Endodermal cell (in vitro differentiated cells): ENCODE results near the gene TRMT1L. TPM values are rescaled to one million over a fixed set of nuclear protein-coding genes. Genes with fewer than 3 reads are reported as not detected.

Source experiments
- DNase-seq: peaks from one replicate; pipeline ENCODE4 v3.0.0-alpha.2; 2017
- H3K27ac ChIP-seq: 2 replicates; pipeline ENCODE4 v1.5.1; 2013; ENCODE audit warnings: mild to moderate bottlenecking, low read depth, low read length, moderate library complexity
- H3K27me3 ChIP-seq: 2 replicates; pipeline ENCODE4 v1.6.1; 2013; ENCODE audit warnings: mild to moderate bottlenecking, low read length, moderate library complexity; ENCODE audit not compliant: insufficient read depth, control insufficient read depth, poor library complexity, severe bottlenecking
- H3K36me3 ChIP-seq: 2 replicates; pipeline ENCODE4 v1.7.0; 2013; ENCODE audit warnings: mild to moderate bottlenecking, low read length, moderate library complexity; ENCODE audit not compliant: control insufficient read depth, insufficient read depth
- H3K4me1 ChIP-seq: one replicate; pipeline ENCODE4 v1.7.0; 2013; ENCODE audit warnings: low read length; ENCODE audit not compliant: control insufficient read depth, insufficient read depth
- H3K4me3 ChIP-seq: 2 replicates; pipeline ENCODE4 v1.5.1; 2013; ENCODE audit warnings: mild to moderate bottlenecking, low read length, moderate library complexity
- H3K9ac ChIP-seq: 2 replicates; pipeline ENCODE4 v1.6.1; 2013; ENCODE audit warnings: mild to moderate bottlenecking, low read length, moderate library complexity; ENCODE audit not compliant: poor library complexity, severe bottlenecking; ENCODE audit errors: extremely low read depth
- H3K9me3 ChIP-seq: 2 replicates; pipeline ENCODE4 v1.6.1; 2013; ENCODE audit warnings: mild to moderate bottlenecking, low read length, moderate library complexity; ENCODE audit not compliant: control insufficient read depth
- H3K27ac Mint-ChIP-seq: 2 replicates; pipeline ENCODE4 v1.8.0; 2020; ENCODE audit warnings: mixed read lengths
- H3K27me3 Mint-ChIP-seq: 2 replicates; pipeline ENCODE4 v1.8.0; 2021; ENCODE audit warnings: mild to moderate bottlenecking, mixed read lengths; ENCODE audit not compliant: insufficient read depth
- H3K36me3 Mint-ChIP-seq: 2 replicates; pipeline ENCODE4 v1.8.0; 2020; ENCODE audit warnings: low read depth, mixed read lengths
- H3K4me1 Mint-ChIP-seq: 2 replicates; pipeline ENCODE4 v1.8.0; 2020; ENCODE audit warnings: mixed read lengths
- H3K4me3 Mint-ChIP-seq: 2 replicates; pipeline ENCODE4 v1.8.0; 2020; ENCODE audit warnings: mild to moderate bottlenecking, moderate library complexity, mixed read lengths
- H3K9me3 Mint-ChIP-seq: 2 replicates; pipeline ENCODE4 v1.8.0; 2020; ENCODE audit warnings: mild to moderate bottlenecking, mixed read lengths
- CTCF ChIP-seq: fragments of 200-600 bp; sonication (generic); conservative IDR thresholded peaks from 2 replicates; pipeline ENCODE4 v1.5.0; 2021; ENCODE audit warnings: antibody characterized with exemption, mild to moderate bottlenecking
- WGBS, 2 experiments: methylation state at CpG; one replicate each; pipeline versions ENCODE4 v1.1.5 to v1.1.7; 2013; ENCODE audit warnings: missing lambda C conversion rate in 2 of 2, mixed read lengths in 1 of 2; ENCODE audit not compliant: insufficient coverage in 1 of 2, insufficient read length in 1 of 2; 5-methylcytosine and 5-hydroxymethylcytosine counted together
- total RNA-seq, 2 donors: library from RNA; stranded (reverse); fragmentation: NEBNext Ultra II Directional in 1 of 2; extraction: Animal tissue kit (Norgen Biotek cat#: 25700) in 1 of 2; gene quantifications; 2 replicates in 1 of 2; 3 replicates in 1 of 2; pipeline ENCODE4 v1.2.1, GENCODE V29; 2021

The TRMT1L gene
- total RNA-seq, 2 donors from 2014 or later = 23.8 to 33.4 TPM

- DNase-seq = no peak
- Mint-ChIP-seq H3K27me3 (no peaks in the 10 kb centered on the region), H3K4me1 (peaks cover 2% of the 10 kb centered on the region), H3K9me3 (no peaks in the 10 kb centered on the region), H3K36me3 (peaks cover 53% of the 10 kb centered on the region), H3K27ac (no peak overlapping the region), H3K4me3 (no peak overlapping the region)
- H3K36me3 ChIP-seq = peaks cover 46% of the 10 kb centered on the region
- no peak for TF ChIP-seq CTCF
- no peaks in the 10 kb centered on the region for H3K27me3 ChIP-seq
- WGBS, 2 experiments = 90 to 100% methylated on average over 1 of the region's 1 CpG
- H3K27ac ChIP-seq = no peak overlapping the region
- H3K4me3 ChIP-seq = no peak overlapping the region
- H3K4me1 ChIP-seq = no peaks in the 10 kb centered on the region
- H3K9me3 ChIP-seq = no peaks in the 10 kb centered on the region
- H3K9ac ChIP-seq = no peak overlapping the region
Measured at GRCh38 chr1:185087101-185087500, 69.7 kb downstream of the TRMT1L start.

GRCh38 chr1:185083818-185084217 lies 72.9 kb downstream of the TRMT1L start:
- H3K9me3 Mint-ChIP-seq = no peaks in the 10 kb centered on the region
- no peak for DNase-seq
- Histone ChIP-seq H3K27me3 (no peaks in the 10 kb centered on the region), H3K27ac (no peak overlapping the region), H3K4me1 (no peaks in the 10 kb centered on the region), H3K9me3 (no peaks in the 10 kb centered on the region), H3K9ac (no peak overlapping the region), H3K36me3 (peaks cover 14% of the 10 kb centered on the region), H3K4me3 (no peak overlapping the region)
- H3K27me3 Mint-ChIP-seq = no peaks in the 10 kb centered on the region
- H3K27ac Mint-ChIP-seq = no peak overlapping the region
- no peak for TF ChIP-seq CTCF
- peaks cover 36% of the 10 kb centered on the region for H3K36me3 Mint-ChIP-seq
- no peak overlapping the region for H3K4me3 Mint-ChIP-seq
- 90% methylated on average over 2 of the region's 2 CpGs; no CpG with 5 or more reads in 1 of the 2 experiments for WGBS, 2 experiments
- H3K4me1 Mint-ChIP-seq = peaks cover 2% of the 10 kb centered on the region

GRCh38 chr1:185080422-185080821 lies 76.3 kb downstream of the TRMT1L start:
- Mint-ChIP-seq H3K9me3 (no peaks in the 10 kb centered on the region), H3K27me3 (no peaks in the 10 kb centered on the region)

More at GRCh38 chr1:185080422-185080821, 76.3 kb downstream of the TRMT1L start:
- no peak for TF ChIP-seq CTCF
- Histone ChIP-seq H3K4me3 (no peak overlapping the region), H3K27ac (no peak overlapping the region), H3K4me1 (no peaks in the 10 kb centered on the region), H3K9me3 (no peaks in the 10 kb centered on the region), H3K36me3 (no peaks in the 10 kb centered on the region), H3K9ac (no peak overlapping the region), H3K27me3 (no peaks in the 10 kb centered on the region)
- Mint-ChIP-seq H3K4me1 (peaks cover 3% of the 10 kb centered on the region), H3K36me3 (peaks cover 15% of the 10 kb centered on the region), H3K4me3 (no peak overlapping the region), H3K27ac (no peak overlapping the region)
- no peak for DNase-seq
